Stimulated activated naive CD8-positive, alpha-beta T cell treated with anti-CD3 and anti-CD28 coated beads, Interleukin-15, Interleukin-2, amounts not matched to agents 100 ng/mL and 50 ng/mL, for 24 hours (primary cell): Measurements from ENCODE around the gene RTN4RL2.

Experiments
- H3K27ac Mint-ChIP-seq: one replicate; pipeline ENCODE4 v1.8.0; 2021; ENCODE audit warnings: mild to moderate bottlenecking, mixed read lengths
- H3K27me3 Mint-ChIP-seq: one replicate; pipeline ENCODE4 v1.8.0; 2021; ENCODE audit warnings: mixed read lengths
- H3K36me3 Mint-ChIP-seq: one replicate; pipeline ENCODE4 v1.8.0; 2021; ENCODE audit warnings: low read depth, mixed read lengths
- H3K4me1 Mint-ChIP-seq: one replicate; pipeline ENCODE4 v1.8.0; 2021; ENCODE audit warnings: low read depth, mixed read lengths
- H3K4me3 Mint-ChIP-seq: one replicate; pipeline ENCODE4 v1.8.0; 2021; ENCODE audit warnings: mild to moderate bottlenecking, mixed read lengths
- H3K9me3 Mint-ChIP-seq: one replicate; pipeline ENCODE4 v1.8.0; 2021; ENCODE audit warnings: mixed read lengths

Gene RTN4RL2

DNA sequence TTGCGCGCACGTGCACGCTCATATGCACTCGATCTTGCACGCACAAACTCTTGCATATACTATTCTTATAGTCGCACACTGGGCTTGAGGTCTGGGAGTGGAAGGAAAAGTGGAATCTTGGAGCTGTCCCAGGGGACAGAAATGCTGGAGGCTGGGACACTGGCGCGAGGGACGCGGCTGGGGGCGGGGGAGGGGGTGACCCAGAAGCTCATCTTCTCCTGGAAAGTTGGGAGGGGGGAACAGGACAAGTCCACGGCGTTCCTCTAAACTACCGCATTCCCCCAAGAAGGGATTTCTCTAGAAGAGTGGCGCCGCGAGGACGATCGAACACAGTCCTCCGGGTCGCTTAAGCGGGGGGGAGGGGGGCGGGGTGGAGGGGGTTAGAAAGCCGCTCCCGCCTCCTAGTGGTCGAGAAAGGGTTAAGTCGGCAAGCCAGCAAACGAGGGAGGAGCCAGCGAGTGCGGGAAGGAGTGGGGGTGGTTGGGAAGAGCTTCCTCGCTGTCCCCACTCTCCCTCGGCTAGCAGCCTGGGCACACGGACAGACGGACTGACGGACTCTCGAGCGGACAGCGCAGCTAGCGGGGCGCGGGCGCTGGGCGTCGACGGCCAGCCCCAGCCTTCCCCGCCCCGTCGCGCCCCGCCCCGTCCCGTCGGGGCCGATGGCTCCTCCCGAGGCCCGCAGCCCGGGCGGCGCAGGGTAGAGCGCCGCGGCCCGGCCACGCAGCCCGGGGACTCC lies at the start of gene RTN4RL2:
TSS of gene RTN4RL2 (plus strand) at position 507 of the 736 bp plus-strand sequence. CDS start 338 bp downstream, outside the sequence.
- Mint-ChIP-seq H3K9me3 (no peaks in the 10 kb centered on the region), H3K4me1 (peaks cover 23% of the 10 kb centered on the region), H3K27me3 (peaks cover 22% of the 10 kb centered on the region), H3K36me3 (no peaks in the 10 kb centered on the region), H3K27ac (peak within 1 kb of the TSS; percentile 2), H3K4me3 (peak within 1 kb of the TSS; percentile 74)

DNA sequence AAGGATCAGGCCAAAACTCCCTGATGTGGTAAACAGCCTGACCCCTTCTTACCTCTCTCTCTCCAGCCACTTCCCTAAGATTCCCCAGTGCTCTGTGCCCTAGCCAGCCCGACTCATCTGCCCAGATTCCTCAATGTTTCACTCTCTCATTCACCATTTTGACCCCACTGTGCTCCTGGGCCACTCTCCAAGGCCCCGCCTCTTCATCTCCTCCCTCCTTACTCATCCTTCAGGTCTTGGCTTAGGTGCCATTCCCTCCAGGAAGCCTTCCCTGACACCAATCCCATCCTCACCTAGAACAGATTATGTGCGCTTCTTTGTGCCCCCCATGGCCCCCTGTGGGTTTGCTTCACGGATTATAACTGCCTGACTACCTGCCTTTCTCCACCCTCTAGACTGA lies 46.6 kb upstream of the RTN4RL2 start:
- peak overlapping the region; percentile 28 for H3K27ac Mint-ChIP-seq
- H3K27me3 Mint-ChIP-seq = no peaks in the 10 kb centered on the region
- peak overlapping the region; percentile 20 for H3K4me3 Mint-ChIP-seq
- H3K36me3 Mint-ChIP-seq = peaks cover 92% of the 10 kb centered on the region
- peaks cover 79% of the 10 kb centered on the region for H3K4me1 Mint-ChIP-seq
- no peaks in the 10 kb centered on the region for H3K9me3 Mint-ChIP-seq

DNA sequence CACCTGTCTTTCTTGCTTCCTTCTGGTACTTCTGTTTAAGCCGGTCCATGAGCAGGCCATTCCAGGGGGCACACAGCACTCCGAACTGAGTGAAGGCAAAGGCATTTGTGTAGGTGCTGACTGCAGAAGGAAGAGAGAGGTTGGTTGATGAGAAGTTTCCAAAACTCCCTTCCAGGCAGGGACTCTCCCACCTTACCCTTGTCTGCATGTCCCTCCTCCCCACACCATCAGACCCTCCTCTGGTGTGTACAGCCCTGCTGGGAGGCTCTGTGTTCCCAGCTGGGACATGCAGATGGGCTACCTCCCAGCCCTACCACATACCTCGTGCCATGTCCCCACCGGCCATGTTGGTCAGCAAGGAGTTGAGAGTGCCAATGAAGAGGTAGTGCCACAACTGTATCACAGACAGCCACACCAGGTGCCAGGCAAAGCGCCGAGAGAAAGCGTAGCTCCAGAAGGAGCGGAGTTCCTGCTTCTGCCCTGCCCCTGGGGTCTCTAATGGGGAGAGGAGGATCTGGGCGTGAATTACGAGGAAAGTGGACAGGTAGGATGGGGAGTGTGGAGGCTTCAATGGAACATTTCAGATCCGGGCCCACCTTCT lies 45.6 kb upstream of the RTN4RL2 start:
- H3K9me3 Mint-ChIP-seq = no peaks in the 10 kb centered on the region
- peak overlapping the region; percentile 58 for H3K27ac Mint-ChIP-seq
- peaks cover 88% of the 10 kb centered on the region for H3K36me3 Mint-ChIP-seq
- peaks cover 75% of the 10 kb centered on the region for H3K4me1 Mint-ChIP-seq
- no peaks in the 10 kb centered on the region for H3K27me3 Mint-ChIP-seq
- peak overlapping the region; percentile 0 for H3K4me3 Mint-ChIP-seq

DNA sequence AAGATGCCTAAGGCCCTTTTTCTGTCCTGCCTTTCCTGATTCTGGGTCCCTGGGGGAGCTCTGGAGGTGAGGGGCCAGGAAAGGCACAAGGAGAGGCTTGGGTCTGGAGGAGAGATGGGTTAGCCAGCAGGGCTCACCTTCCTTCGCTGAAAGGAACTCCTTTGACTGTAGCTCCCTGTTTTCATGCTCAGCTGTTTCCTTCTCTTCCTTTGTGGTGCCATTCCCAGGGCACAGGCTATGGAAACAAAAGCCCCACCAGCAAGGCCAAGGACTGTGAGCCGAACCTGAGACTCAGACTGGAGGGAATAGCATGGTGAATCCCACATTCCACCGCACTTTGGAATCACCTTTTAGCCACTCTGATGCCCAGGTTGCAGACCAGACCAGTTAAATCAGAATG lies 43.9 kb upstream of the RTN4RL2 start:
- Mint-ChIP-seq H3K27ac (no peak overlapping the region), H3K4me3 (no peak overlapping the region), H3K36me3 (peaks cover 91% of the 10 kb centered on the region), H3K27me3 (no peaks in the 10 kb centered on the region), H3K9me3 (no peaks in the 10 kb centered on the region), H3K4me1 (peaks cover 75% of the 10 kb centered on the region)

DNA sequence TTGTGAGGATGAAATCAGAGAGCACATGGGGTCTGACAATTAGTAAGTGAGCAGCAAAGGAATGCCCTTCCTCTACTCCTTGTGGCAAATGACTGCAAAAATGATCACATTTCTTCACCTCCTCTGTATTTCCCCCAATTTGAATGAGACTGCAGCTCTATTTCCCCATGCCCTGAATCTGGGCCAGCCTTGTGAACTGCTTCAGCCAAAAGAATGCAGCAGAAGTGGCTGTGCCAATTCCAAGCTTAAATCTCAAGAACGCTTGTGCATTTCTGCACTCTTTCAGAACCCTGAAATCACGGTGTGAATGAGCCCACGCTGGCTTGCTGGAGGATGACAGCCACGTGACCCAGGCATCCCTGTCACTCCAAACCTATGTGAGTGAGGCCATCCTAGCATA lies 43.3 kb upstream of the RTN4RL2 start:
- Mint-ChIP-seq H3K4me1 (peaks cover 76% of the 10 kb centered on the region), H3K27me3 (no peaks in the 10 kb centered on the region), H3K27ac (peak overlapping the region; percentile 58), H3K36me3 (peaks cover 91% of the 10 kb centered on the region), H3K9me3 (no peaks in the 10 kb centered on the region), H3K4me3 (no peak overlapping the region)

DNA sequence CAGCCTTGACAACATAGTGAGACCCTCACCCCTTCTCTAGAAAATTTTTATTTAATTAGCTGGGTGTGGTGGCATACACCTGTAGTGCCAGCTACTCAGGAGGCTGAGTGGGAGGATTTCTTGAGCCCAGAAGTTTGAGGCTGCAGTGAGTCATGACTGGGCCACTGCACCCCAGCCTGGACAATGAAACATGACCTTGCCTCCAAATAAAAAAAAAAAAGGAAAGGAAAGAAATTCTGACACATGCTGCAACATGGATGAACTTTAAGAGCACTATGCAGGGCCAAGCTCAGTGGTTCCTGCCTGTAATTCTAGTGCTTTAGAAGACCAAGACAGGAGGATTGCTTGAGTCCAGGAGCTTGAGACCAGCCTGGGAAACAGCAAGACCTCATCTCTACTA lies 42.2 kb upstream of the RTN4RL2 start:
- Mint-ChIP-seq H3K4me1 (peaks cover 81% of the 10 kb centered on the region), H3K27ac (peak overlapping the region; percentile 36), H3K4me3 (no peak overlapping the region), H3K27me3 (no peaks in the 10 kb centered on the region), H3K36me3 (peaks cover 94% of the 10 kb centered on the region), H3K9me3 (no peaks in the 10 kb centered on the region)

DNA sequence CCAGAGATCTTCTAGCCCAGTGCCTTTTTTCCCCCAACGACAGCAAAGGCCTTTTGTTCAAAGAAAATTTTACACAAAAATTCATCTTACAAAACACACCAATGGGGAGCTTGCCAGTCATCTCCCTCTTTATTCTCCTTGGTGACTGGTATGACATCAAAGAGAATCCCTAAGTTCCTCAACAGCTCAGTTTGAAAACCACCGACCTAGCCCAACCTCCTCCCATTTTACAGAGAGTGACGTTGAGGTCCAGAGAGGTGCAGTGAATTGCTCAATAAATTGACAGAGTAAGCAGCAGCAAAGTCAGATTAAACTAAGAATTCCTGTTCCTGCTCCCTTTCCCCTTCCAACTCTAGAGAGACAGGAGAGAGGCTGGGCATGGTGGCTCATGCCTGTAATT lies 41.2 kb upstream of the RTN4RL2 start:
- Mint-ChIP-seq H3K4me3 (no peak overlapping the region), H3K27ac (peak overlapping the region; percentile 55), H3K9me3 (no peaks in the 10 kb centered on the region), H3K4me1 (peaks cover 81% of the 10 kb centered on the region), H3K36me3 (peaks cover 94% of the 10 kb centered on the region), H3K27me3 (no peaks in the 10 kb centered on the region)

DNA sequence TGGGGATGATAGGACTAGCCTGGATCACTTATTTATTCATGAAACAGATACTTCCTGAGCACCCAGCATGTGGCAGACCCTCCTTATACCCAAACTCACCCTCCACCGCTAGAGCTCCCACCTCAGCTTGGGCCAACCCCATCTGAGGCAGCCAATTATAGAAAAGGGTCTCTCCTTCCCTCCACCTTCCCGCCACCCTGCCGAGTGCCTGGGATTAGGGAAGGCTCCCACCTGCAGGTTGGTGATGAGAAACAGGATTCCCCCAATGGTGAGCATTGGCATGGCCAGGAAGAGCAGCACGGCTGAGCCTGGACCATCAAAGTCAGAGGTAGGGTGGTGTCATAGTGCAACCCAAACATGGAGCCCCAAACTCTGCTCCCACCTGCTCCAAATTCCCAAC lies 39.3 kb upstream of the RTN4RL2 start:
- peaks cover 94% of the 10 kb centered on the region for H3K36me3 Mint-ChIP-seq
- no peak overlapping the region for H3K27ac Mint-ChIP-seq
- H3K9me3 Mint-ChIP-seq = no peaks in the 10 kb centered on the region
- H3K4me1 Mint-ChIP-seq = peaks cover 79% of the 10 kb centered on the region
- no peak overlapping the region for H3K4me3 Mint-ChIP-seq
- H3K27me3 Mint-ChIP-seq = no peaks in the 10 kb centered on the region

DNA sequence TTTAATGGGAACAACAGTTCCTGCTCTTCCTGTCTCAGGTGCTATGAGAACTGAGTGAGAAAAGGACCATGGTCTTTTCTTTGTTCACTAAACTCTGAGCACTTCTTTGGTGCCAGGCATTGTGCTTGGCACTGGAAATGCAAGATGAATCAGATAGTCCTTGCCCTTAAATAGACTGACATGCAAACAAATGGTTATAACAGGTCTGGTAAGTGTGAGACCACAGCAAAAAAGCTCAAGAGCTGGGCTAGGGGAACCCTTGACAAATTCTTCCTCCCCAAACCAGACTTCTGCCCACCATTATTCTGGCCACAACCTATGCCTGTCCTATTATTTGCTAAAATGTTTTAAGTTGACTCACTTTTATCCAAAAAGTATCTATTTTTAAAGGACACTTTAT lies 38.5 kb upstream of the RTN4RL2 start:
- no peak overlapping the region for H3K27ac Mint-ChIP-seq
- no peaks in the 10 kb centered on the region for H3K27me3 Mint-ChIP-seq
- H3K9me3 Mint-ChIP-seq = no peaks in the 10 kb centered on the region
- H3K36me3 Mint-ChIP-seq = peaks cover 93% of the 10 kb centered on the region
- peak overlapping the region; percentile 96 for H3K4me3 Mint-ChIP-seq
- peaks cover 76% of the 10 kb centered on the region for H3K4me1 Mint-ChIP-seq

DNA sequence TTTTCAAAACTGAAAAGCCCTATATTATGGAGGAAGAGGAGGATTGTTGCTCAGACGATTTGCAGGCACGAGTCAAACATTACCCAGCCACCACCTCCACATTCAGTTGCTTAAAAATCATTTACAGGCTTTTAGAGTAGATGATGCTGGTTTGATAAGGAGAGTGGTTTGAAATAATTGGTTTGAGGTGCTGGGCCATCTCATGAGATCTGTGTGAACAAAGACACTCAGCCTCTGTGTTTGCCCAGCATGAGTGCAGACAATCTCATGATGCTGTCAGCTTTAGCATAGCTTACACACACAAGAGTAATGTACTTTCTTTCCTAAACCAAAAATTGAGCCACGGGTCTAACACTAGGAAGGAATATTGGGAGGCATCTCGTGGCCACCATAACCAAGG lies 37.7 kb upstream of the RTN4RL2 start:
- peak overlapping the region; percentile 66 for H3K27ac Mint-ChIP-seq
- peaks cover 84% of the 10 kb centered on the region for H3K36me3 Mint-ChIP-seq
- H3K27me3 Mint-ChIP-seq = no peaks in the 10 kb centered on the region
- H3K9me3 Mint-ChIP-seq = no peaks in the 10 kb centered on the region
- H3K4me3 Mint-ChIP-seq = peak overlapping the region; percentile 96
- H3K4me1 Mint-ChIP-seq = peaks cover 75% of the 10 kb centered on the region

DNA sequence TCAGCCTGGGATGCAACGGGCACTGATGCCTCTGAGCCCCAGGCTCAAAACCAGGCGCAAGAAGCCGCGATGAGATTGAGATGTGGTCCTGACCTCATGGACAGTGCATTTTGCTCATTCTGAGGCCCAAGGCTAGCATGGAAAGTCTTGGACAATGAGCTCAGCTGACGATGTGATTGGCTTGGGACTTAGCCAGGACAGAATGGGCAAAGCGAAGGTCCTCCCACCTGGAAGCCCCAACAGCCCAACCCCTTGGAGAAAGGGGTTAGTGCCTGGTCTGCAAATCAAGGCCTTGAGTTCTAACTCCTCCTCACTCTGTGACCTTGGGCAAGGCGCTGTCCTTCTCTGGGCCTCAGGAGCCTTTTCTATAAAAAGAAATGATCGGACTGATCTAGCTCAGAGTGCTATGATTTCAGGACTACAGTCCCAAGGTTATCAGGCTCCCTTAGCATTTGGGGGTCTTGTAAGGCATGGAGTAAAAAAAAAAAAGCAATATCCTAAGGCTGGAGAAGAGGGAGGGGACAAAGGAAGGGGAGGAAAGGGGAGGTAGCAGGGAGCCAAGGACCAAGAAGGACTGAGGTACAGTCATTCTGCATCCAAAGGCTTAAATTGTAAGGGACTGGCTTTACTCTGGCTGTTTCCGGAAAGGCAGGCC lies 36.1 kb upstream of the RTN4RL2 start:
- H3K4me3 Mint-ChIP-seq = peak overlapping the region; percentile 96
- peak overlapping the region; percentile 96 for H3K27ac Mint-ChIP-seq
- no peaks in the 10 kb centered on the region for H3K27me3 Mint-ChIP-seq
- H3K9me3 Mint-ChIP-seq = no peaks in the 10 kb centered on the region
- H3K4me1 Mint-ChIP-seq = peaks cover 71% of the 10 kb centered on the region
- H3K36me3 Mint-ChIP-seq = peaks cover 71% of the 10 kb centered on the region

DNA sequence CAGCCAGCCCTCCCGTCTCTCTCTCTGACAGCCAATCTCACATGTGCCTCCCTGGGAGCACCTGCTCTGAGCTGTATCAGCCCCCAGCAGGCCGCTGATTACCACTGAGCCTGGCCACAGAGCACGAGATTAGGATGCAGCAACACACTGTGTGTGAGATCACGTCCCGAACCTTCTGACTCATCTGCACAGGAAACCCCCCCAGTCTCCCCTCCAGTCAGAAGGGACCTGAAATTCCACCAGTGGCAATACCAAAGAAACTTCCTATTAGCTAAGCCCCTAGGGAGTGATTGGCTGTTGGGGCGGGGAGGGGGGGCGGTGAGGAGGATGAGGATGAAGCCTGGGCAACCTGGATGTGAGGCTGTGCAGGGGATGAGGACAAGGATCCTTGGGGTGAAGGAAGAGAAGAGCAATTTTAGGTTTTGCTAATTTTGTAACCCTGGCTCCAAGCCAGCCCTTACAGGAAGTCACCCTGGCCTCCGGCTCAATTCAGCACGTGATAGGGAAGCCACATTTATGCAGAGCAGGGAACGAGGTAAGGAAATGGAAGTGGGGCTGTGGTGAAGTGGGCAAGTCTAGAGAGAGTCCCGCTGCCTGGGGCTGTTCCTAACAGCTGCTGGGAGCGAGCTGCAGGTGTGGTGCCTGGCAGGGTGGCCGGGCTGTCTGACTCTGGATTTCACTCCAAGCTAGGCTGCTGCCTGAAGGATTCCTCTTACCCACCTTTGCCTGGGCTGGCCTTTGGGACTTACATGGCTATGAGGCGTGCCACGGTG lies 35.4 kb upstream of the RTN4RL2 start:
- peaks cover 68% of the 10 kb centered on the region for H3K4me1 Mint-ChIP-seq
- peak overlapping the region; percentile 96 for H3K27ac Mint-ChIP-seq
- H3K36me3 Mint-ChIP-seq = peaks cover 67% of the 10 kb centered on the region
- no peaks in the 10 kb centered on the region for H3K9me3 Mint-ChIP-seq
- peak overlapping the region; percentile 96 for H3K4me3 Mint-ChIP-seq
- no peaks in the 10 kb centered on the region for H3K27me3 Mint-ChIP-seq

DNA sequence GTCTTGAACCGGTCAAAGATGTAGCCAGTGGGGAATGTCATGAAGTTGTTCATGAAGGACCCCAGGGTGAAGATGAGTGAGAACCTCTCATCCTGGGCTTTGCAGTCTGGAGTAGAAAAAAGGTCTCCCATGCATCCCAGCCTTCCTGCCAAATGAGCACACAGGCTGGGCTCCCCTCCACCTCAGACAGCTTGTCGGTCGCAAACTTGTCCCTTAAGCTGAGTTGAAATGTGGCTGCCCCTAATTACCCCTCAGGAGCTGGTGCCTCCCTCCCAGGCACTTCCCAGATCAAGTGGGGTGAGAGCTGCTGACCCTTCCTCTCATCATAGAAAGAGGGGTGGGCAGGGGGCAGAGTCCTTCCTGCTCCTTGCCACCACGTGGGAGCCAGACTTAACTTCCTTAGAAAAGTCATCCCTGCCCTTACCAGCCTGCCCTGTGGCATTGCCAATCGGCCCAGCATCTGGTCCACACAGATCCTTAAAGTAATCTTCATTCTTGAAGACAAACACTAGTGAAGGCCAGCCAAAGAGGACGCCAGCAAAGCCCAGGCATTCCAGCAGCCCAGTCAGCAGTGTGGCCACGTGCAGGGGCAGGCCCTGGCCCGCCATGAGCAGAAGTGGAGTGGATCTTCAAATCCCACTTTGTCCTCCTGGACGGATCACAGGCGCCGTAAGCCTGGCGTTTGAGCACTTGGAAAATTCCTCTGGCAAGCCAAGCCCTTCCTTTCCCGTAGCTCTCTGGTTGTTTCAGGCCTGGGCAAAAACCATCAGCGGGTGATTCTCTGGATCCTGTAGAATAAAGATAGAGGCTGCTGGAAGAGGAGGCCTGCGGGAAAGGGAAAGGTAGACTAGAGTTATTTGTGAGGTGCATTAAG lies 34.5 kb upstream of the RTN4RL2 start:
- peak overlapping the region; percentile 96 for H3K27ac Mint-ChIP-seq
- H3K4me3 Mint-ChIP-seq = peak overlapping the region; percentile 96
- H3K9me3 Mint-ChIP-seq = no peaks in the 10 kb centered on the region
- no peaks in the 10 kb centered on the region for H3K27me3 Mint-ChIP-seq
- peaks cover 58% of the 10 kb centered on the region for H3K36me3 Mint-ChIP-seq
- peaks cover 59% of the 10 kb centered on the region for H3K4me1 Mint-ChIP-seq

DNA sequence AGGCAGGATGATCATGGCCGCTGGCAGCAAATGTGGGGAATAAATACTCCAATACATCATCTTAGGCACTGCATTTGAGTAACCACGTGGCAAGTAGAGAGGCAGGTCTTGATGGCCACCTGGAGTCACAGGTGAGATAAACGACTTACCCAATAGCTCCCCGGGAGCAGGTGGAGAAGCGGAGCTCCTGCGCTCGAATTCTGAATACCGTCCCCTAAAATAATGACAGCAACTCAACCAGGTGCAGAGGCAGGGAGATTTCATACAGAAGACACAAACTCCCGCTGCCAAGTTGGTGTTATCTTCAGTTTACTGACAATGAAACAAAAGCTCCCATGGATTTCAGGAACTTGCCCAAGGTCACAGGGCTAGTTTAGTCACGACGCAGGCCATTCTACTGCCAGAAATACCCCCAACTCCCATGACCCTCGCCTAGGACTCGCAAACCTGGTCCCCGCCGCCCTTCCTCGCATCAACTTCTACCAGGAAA lies 33.8 kb upstream of the RTN4RL2 start:
- H3K4me1 Mint-ChIP-seq = peaks cover 55% of the 10 kb centered on the region
- H3K9me3 Mint-ChIP-seq = no peaks in the 10 kb centered on the region
- no peaks in the 10 kb centered on the region for H3K27me3 Mint-ChIP-seq
- peak overlapping the region; percentile 96 for H3K4me3 Mint-ChIP-seq
- peak overlapping the region; percentile 96 for H3K27ac Mint-ChIP-seq
- H3K36me3 Mint-ChIP-seq = peaks cover 52% of the 10 kb centered on the region
